HG03354 (cell line): ENCODE results near the gene MLXIP.
"Not testable (repeated sequence)": the region's sequence is repeated elsewhere in the genome, so short reads cannot be mapped to it uniquely, and the experiment has no call there.

Experiments
- ATAC-seq: cut with Tn5 transposase; IDR thresholded peaks from one replicate; pipeline ENCODE4 v1.9.1; 2021; ENCODE audit warnings: mild to moderate bottlenecking; ENCODE audit not compliant: unreplicated experiment, poor library complexity, severe bottlenecking

MLXIP gene

GRCh38 chr12:122121341-122121740 lies 42.8 kb downstream of the MLXIP start:
- ATAC-seq: not testable (repeated sequence)

DNA sequence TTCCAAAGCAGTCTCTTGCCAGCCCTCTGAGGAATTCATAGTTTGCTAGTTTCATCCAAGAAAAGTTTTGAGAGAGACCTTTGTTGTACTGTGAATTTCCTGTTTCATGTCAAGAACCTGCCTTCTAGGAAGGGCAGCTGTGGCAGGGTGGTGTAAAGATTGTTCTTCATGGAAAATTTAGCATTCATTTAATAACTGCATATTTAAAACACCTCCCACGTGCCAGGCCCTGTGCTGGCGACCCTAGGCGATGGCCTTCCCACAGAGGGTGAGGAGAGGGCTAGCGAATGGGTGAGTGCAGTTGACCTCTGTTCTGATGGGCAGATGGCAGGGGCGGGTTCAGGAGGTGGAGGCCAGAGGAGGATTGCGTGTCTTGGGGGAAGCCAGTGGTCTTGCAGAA lies 43.2 kb downstream of the MLXIP start:
- ATAC-seq: no peak

DNA sequence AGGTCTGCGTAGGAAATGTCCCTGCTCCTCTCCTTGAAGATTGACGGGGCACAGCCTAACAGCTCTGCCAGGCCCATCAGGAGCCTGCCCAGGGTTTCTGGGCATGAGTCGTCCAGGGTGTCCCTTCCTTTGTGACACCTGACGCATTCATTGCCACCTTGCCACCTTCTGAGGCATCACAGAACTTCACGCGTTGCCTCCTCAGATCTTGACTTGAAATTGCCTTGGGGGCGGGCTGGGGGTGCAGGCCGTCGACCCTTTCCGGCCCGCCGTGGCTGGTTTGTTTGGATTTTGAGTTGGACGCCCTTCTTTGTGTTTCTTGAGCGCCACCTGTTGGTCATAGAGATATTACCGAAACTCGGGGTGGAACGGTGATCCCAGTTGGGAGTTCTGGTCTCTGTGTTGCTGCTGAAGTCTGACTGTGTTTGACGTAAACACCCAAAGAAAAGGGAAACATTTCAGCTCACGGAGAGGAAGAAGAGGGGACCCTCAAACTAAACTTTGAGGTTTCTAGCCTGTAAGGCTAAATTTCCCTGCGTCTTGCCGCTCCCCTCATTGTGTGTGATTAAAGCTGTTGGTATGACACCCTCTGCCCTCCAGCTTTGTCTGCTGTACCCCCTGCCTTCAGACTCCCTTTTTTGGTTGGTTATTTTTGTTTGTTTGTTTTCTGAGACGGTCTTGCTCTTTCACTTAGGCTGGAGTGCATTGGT lies 44.6 kb downstream of the MLXIP start:
- no peak for ATAC-seq

DNA sequence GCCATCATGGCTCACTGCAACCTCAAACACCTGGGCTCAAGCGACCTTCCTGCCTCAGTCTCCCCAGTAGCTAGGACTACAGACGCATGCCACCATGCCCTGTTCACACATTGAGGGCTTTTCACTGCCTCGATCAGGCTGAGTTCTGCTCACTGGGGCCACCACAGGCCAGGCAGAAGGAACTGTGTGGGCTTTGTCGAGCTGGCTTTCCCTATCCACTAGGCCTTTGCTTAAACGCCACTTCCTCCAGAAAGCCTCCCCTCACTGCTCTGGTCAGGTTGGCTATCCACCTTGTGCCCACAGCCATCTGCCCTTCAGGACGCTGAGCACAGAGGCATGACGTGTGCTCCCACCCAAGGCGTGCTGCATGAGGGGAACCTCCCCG lies 45.2 kb downstream of the MLXIP start:
- ATAC-seq: no peak

DNA sequence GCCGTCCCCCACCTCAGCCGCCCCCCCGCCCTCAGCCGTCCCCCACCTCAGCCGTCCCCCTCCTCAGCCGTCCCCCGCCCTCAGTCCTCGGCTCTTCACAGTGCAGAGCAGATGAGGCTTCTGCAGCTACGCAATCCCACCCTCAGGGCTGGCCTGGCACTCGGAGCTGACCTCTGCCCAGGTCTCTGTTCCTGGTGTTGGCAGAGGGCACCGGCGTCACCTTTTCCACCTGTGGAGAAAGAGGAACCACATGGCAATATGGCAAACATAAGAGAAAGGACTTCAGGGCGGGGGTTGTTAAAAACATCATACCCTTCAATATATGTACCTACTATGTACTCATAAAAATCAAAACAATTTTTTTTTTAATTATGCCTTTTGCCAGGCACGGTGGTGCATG lies 45.8 kb downstream of the MLXIP start:
- no peak for ATAC-seq

- ATAC-seq: no peak
Observed at GRCh38 chr12:122125452-122126341, 47.1 kb downstream of the MLXIP start.

DNA sequence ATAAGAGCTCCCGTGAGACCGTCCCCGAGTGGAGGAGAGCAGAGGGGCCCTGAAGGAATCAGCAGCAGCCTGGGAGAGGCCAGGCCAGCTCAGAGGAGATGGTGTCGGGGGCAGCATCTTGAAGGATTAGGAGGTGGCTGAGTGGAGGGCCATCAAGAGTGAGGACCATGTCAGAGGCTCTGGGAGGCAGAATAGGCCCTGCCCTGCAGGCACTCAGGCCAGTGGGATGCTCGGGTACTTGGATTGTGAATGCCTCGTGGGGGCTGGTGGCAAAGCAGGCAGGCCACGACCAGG lies 47.7 kb downstream of the MLXIP start:
- no peak for ATAC-seq

- no peak for ATAC-seq
Observed at GRCh38 chr12:122126713-122127597, 48.4 kb downstream of the MLXIP start.

GRCh38 chr12:122127839-122128238 lies 49.3 kb downstream of the MLXIP start:
- no peak for ATAC-seq

DNA sequence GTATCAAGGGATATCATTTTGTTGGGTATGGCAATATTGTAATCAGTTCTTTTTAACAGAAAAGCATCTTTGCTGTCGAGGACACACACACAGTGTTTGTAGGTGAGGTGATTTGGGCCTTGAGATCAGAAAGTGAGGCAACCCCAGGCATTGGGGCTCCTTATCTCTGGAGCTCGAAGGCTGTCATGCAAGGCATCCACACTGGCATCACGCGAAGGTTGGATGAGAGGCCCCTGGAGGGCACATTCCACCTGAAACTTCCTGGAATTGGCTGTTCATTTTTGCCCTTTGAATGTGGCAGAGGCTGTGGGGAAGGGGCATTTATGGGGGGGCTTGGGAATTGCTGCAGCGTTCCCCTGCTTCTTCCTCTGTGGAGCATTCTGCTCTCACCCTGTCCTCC lies 49.9 kb downstream of the MLXIP start:
- ATAC-seq: no peak

- no peak for ATAC-seq
Observed at GRCh38 chr12:122129131-122129530, 50.6 kb downstream of the MLXIP start.

DNA sequence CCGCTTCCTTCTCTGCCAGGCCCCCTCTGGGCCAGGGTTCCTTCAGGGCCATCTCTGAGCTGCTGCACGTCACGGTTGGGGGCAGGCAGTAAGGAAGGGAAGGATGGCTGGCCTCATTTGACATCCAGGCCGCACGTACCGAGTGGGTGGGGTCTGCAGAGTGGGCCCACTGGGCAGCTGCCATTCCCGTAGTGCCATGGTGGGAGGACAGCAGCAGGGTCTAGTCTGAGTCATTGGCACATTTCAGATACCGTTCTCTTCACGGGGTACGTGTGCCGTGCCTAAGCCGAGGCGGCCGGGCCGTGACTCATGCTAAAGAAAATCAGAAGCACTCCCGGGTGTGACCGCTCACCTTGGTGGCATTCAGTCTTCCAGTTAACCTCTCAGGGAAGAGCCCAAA lies 51.6 kb downstream of the MLXIP start:
- ATAC-seq: no peak

- ATAC-seq: no peak
Observed at GRCh38 chr12:122133192-122133950, 54.8 kb downstream of the MLXIP start.

DNA sequence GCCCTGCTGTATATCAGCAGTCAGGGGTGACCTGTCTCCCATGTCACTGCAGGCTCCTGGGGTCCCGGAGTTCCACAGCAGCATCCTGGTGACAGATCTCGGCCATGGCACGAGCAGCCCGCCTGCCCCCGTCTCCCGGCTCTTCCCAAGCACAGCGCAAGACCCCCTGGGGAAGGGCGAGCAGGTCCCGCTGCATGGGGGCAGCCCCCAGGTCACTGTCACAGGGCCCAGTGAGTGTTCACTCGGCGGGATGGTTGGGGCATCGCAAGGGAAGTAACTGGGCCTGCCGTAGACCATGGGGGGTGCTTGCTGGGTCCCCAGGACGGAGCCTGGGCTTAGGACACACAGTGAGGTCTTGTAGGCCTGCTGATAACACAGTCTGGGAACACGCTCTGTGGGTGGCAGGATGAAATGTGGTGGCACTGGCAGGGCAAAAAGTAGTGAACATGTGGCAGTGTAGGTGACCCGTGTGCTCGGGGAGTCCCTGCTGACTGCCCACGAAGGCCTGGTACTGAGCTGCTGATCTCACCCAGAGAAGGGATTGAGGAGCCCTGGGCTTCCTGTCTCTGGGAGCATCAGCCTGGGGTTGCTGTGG lies 57.0 kb downstream of the MLXIP start:
- no peak for ATAC-seq

- ATAC-seq: no peak
Observed at GRCh38 chr12:122137229-122137628, 58.7 kb downstream of the MLXIP start.

- ATAC-seq: no peak
Observed at GRCh38 chr12:122137681-122138080, 59.1 kb downstream of the MLXIP start.

DNA sequence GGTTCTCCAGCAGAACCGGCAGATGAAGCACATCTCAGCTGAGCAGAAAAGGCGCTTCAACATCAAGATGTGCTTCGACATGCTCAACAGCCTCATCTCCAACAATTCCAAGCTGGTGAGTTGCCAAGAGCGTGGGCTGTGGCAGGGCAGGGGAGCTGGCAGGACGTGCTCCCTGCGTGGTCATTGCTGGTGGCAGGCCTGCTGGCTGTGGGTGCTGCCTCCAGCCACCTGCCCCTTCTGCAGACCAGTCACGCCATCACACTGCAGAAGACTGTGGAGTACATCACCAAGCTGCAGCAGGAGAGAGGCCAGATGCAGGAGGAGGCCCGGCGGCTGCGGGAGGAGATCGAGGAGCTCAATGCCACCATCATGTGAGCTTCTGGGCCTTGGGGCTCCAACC lies 59.6 kb downstream of the MLXIP start:
- ATAC-seq: no peak

DNA sequence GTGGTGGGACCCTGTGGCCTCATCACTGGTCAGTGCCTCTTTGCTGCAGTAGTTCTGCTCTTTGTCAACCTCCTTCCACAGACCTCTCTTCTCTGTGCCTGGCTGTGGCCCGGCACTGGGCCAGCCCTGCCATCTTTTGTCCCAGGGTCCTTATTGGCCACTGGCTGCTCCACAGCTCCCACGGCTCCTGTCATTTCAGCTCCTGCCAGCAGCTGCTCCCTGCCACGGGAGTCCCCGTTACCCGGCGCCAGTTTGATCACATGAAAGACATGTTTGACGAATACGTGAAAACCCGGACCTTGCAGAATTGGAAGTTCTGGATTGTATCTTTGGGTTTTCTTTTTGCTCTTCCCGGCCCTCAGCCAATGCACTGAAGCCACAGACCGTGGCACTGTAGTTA lies 60.1 kb downstream of the MLXIP start:
- ATAC-seq: no peak

- ATAC-seq: no peak
Observed at GRCh38 chr12:122139266-122139665, 60.7 kb downstream of the MLXIP start.
